SJCRH30 (cell line): ENCODE measurements around the gene FAU. TPM values are rescaled to one million over a fixed set of nuclear protein-coding genes. Genes with fewer than 3 reads are reported as not detected.
A peak's percentile ranks its signal among the peaks of the same experiment; 100 is the strongest.
"Not testable (repeated sequence)": the region's sequence is repeated elsewhere in the genome, so short reads cannot be mapped to it uniquely, and the experiment has no call there.

ENCODE experiments used
- DNase-seq, 2 experiments: peaks; one replicate each; pipeline ENCODE4 v3.0.0-alpha.2; 2015 to 2020
- H3K27ac ChIP-seq: fragments of 250-450 bp; sonication (Bioruptor Pico); 2 replicates; pipeline ENCODE4 v1.5.1; 2020; ENCODE audit warnings: mild to moderate bottlenecking, moderate library complexity
- H3K27me3 ChIP-seq: fragments of 250-450 bp; sonication (Bioruptor Pico); 2 replicates; pipeline ENCODE4 v1.5.1; 2020; ENCODE audit warnings: mild to moderate bottlenecking, moderate library complexity
- H3K36me3 ChIP-seq: fragments of 250-450 bp; sonication (Bioruptor Pico); 2 replicates; pipeline ENCODE4 v1.5.1; 2020; ENCODE audit warnings: mild to moderate bottlenecking, moderate library complexity
- H3K4me1 ChIP-seq: fragments of 250-450 bp; sonication (Bioruptor Pico); 2 replicates; pipeline ENCODE4 v1.5.1; 2020; ENCODE audit warnings: mild to moderate bottlenecking, moderate library complexity
- H3K4me3 ChIP-seq: fragments of 250-450 bp; sonication (Bioruptor Pico); 2 replicates; pipeline ENCODE4 v1.5.1; 2020; ENCODE audit warnings: mild to moderate bottlenecking, moderate library complexity
- H3K9me3 ChIP-seq: fragments of 250-450 bp; sonication (Bioruptor Pico); replicated peaks from 2 replicates; pipeline ENCODE4 v1.5.1; 2020; ENCODE audit warnings: mild to moderate bottlenecking, moderate library complexity
- total RNA-seq: library from RNA; depleted of rRNA; stranded (reverse); fragments of >200 nt; shearing (Covaris generic); gene quantifications from 2 replicates; pipeline ENCODE4 v1.2.3, GENCODE V29; 2014

Gene FAU
- total RNA-seq, 1 experiment from 2014 or later = 281 TPM

DNA sequence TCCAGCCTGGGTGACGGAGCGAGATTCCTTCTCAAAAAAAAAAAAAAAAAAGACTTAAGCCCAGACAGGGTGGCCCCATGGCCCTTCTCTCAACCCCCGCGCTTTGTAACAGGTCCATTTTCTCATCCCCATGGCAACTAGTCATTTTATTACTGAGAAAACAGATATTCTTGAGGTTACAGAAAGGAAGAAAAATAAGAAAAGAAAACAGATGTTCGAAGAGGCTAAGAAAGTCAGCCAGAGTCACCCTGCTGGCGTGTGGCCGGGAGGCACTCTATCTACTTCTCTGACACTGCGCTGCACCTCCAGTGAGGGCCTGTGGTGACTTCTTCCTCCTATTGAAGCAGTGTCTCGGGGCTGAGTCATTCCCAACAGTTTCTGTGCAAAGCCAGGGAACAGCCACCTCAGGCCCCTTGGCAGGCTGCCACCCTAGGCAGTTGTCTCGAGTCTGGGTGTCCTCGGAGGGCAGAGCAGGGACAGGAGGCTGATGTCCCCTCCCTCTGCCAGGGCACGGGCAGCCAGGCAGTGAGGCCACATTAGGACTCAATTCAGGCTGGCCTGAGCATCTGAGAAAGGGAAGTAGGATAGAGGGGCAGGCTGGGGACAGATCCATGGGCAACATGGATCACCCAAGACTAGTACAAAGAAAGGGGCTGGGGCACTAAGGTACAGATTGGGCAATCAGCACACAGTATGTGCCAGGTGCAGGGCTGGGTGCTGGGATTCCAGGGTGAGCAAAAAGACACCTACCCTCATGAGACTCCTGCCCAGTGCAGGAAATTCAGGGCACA is 28.8 kb upstream of the FAU start:
- H3K36me3 ChIP-seq = no peaks in the 10 kb centered on the region
- DNase-seq = peak; percentile 82 to 85
- peaks cover 11% of the 10 kb centered on the region; the same call in 1 of the 2 replicates for H3K4me1 ChIP-seq
- no peaks in the 10 kb centered on the region for H3K27me3 ChIP-seq
- no peak overlapping the region for H3K4me3 ChIP-seq
- H3K27ac ChIP-seq = no peak overlapping the region
- H3K9me3 ChIP-seq = peaks cover 5% of the 10 kb centered on the region; the same call in 1 of the 2 replicates

DNA sequence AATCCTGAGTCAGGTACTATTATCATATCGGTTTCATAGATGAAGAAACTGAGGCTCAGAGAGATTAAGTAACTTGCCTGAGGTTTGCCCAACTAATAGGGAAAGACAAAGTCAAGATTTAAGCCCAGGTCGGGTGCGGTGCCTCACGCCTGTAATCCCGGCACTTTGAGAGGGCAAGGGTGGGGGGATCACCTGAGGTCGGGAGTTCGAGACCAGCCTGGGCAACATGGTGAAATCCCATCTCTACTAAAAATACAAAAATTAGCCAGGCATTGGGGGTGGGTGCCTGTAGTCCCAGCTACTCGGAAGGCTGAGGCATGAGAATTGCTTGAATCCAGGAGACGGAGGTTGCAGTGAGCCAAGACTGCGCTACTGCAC is 28.2 kb upstream of the FAU start:
- H3K4me1 ChIP-seq = peaks cover 11% of the 10 kb centered on the region; the same call in 1 of the 2 replicates
- not testable (repeated sequence) for DNase-seq, H3K36me3 ChIP-seq, H3K27me3 ChIP-seq, H3K4me3 ChIP-seq, H3K27ac ChIP-seq, H3K9me3 ChIP-seq

DNA sequence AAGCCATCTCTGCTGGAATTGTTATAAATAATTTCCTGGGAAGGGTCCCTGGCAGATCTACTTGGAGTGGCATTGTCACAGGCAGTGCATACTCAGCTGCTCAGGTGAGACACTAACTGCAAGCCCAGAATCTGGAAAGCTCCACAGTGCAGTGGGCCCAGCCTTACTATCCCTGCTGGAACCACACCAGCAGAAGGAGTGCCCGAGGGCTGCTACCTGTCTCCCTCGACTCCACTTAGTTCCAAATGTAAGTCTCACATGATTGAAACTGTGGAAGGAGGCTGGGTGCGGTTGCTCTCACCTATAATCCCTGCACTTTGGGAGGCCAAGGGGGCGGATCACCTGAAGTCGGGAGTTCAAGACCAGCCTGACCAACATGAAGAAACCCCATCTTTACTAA is 26.7 kb upstream of the FAU start:
- Histone ChIP-seq H3K36me3 (no peaks in the 10 kb centered on the region), H3K4me3 (no peak overlapping the region), H3K4me1 (peaks cover 11% of the 10 kb centered on the region; the same call in 1 of the 2 replicates), H3K9me3 (peaks cover 5% of the 10 kb centered on the region; the same call in 1 of the 2 replicates), H3K27ac (no peak overlapping the region), H3K27me3 (no peaks in the 10 kb centered on the region)
- DNase-seq = no peak

DNA sequence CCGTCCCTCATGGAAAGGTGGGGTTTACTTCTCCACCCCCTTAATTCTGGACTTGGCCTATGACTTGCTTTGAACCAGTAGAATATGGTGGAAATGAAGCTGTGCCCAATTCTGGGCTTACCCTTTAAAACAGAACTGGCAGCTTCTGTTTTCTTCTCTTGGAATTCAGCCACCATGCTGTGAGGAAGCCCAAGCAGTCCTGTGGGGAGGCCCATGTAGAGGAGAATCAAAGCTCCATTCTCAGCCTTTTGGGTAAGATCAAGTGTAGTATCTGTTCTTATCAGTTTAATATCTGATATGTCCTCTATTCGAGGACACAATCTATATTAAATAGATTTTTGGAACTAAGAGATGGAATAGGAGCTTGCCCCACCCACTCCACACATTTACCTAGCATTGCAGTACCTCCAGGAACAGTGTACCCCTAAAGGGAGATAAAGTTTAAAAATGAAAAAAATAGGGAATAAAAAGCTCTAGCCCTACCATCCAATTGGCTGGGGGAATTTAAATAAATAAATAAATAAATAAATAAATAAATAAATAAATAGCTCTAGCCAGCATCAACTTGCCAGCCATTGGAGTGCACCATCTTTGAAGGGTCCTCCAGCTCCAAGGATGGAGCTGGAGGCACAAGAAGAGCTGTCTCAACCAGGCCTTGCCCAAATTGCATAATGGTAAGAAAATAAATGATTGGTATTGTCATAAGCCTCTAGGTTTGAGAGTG is 25.6 kb upstream of the FAU start:
- DNase-seq = no peak
- no peak overlapping the region for H3K27ac ChIP-seq
- H3K4me1 ChIP-seq = peaks cover 11% of the 10 kb centered on the region; the same call in 1 of the 2 replicates
- H3K9me3 ChIP-seq = peaks cover 5% of the 10 kb centered on the region; the same call in 1 of the 2 replicates
- no peaks in the 10 kb centered on the region for H3K27me3 ChIP-seq
- no peak overlapping the region for H3K4me3 ChIP-seq
- H3K36me3 ChIP-seq = no peaks in the 10 kb centered on the region

DNA sequence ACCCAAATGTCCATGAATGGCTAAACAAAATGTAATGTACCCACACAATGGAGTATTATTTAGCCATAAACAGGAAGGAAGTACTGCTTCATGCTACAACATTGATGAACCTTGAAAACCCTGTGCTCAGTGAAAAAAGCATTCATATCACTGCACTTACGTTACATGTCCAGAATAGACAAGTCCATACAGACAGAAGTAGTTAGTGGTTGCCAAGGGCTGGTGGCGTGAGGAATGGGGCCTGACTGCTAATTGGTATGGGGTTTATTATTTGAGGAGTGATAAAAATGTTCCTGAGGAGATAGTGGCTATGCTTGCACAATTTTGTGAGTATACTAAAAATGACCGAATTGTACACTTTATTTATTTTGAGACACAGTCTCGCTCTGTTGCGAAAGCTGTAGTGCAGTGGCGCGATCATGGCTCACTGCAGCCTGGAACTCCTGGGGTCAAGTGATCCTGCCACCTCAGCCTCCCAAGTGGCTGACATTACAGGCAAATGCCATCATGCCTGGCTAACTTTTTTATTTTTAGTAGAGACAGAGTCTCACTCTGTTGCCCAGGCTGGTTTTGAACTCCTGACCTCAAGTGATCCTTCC is 20.1 kb upstream of the FAU start:
- Histone ChIP-seq H3K4me3 (no peak overlapping the region), H3K9me3 (peaks cover under 1% of the 10 kb centered on the region), H3K27ac (no peak overlapping the region), H3K27me3 (no peaks in the 10 kb centered on the region), H3K36me3 (no peaks in the 10 kb centered on the region), H3K4me1 (no peaks in the 10 kb centered on the region)
- no peak for DNase-seq

DNA sequence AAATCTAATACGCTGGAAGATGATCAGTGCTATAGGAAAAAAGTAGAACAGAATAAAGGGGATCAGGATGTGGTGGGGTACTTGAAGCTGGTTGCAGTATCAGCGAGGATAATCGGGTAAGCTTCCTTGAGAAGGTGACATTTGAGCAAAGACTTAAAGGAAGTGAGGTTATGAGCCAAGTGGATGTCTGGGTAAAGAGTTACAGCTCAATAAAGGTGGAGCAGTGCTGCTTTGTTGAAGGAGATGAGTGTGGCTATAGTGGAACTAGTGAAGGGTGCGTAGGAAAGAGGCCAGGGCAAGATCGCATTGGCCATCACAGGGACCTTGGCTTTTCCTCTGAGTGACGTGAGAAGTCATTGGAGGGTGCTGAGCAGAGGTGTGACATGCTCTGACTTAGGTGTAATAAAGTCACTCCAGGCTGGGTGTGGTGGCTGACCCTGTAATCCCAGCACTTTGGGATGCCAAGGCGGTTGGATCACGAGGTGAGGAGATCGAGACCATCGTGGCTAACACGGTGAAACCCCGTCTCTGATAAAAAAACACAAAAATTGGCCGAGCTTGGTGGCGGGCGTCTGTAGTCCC is 14.7 kb upstream of the FAU start:
- Histone ChIP-seq H3K27ac (no peak overlapping the region), H3K36me3 (no peaks in the 10 kb centered on the region), H3K9me3 (no peaks in the 10 kb centered on the region; the same call in 1 of the 2 replicates), H3K27me3 (no peaks in the 10 kb centered on the region), H3K4me1 (peaks cover 6% of the 10 kb centered on the region; the same call in 1 of the 2 replicates), H3K4me3 (no peak overlapping the region)
- DNase-seq = no peak

DNA sequence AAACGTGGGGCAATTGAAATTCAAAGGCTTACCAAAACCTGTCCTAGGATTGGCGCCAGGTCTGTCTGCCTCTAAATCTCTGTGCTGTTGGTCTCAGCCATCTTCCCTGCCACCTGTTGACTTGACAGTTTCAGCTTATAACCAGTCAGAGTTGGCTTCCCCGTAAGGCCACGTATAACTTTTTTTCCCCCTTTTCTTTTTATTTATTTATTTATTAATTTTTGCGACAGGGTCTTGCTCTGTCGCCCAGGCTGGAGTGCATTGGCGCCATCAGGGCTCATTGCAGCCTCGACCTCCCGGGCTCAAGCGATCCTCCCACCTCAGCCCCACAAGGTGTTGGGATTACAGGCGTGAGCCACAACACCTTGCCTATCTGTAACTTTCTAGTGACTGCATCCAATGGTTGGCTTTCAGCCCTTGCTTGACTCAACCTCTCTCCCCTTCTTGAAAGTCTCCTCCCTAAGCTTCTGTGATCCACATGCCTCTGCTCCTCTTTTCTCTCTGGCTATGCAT is 13.8 kb upstream of the FAU start:
- Histone ChIP-seq H3K9me3 (no peaks in the 10 kb centered on the region), H3K4me3 (peak overlapping the region; percentile 82), H3K27ac (no peak overlapping the region), H3K4me1 (peaks cover 6% of the 10 kb centered on the region; the same call in 1 of the 2 replicates), H3K27me3 (no peaks in the 10 kb centered on the region), H3K36me3 (no peaks in the 10 kb centered on the region; the same call in 1 of the 2 replicates)
- no peak for DNase-seq

DNA sequence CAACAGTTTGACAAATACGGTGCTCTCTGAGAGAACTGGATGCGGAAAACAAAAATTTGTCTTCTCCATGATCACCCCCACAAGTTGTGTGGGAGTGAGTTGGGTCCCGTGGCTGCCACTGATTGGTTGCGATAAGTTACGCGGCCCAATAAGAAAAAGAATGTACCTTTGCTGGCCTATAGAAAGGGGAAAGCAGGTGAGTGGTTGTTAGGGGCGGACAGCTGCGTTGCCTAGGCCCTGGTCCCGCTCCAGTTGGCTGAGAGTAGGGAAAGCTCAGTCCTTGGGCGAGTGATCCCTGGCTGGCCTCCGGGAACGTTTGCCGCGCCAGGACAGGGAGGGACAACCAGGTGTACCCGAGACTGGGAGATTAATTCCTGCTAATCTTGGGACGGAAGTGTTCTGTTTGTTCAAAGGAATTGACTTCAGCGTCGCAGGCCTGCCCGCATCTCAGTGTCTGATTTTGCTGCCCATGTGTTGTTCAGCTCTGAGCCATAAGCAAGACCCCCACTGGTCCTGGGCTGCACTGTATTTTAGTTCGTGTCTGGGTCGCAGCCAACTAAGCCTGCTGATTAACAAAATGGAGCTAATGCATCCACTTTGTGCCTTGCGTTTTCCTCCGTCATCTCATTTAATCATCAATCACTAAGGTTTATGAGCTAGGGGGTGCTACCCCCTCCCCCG is 13.2 kb upstream of the FAU start:
- Histone ChIP-seq H3K4me1 (peaks cover 6% of the 10 kb centered on the region; the same call in 1 of the 2 replicates), H3K36me3 (no peaks in the 10 kb centered on the region; the same call in 1 of the 2 replicates), H3K27me3 (no peaks in the 10 kb centered on the region), H3K27ac (peak overlapping the region; percentile 99), H3K4me3 (peak overlapping the region; percentile 82), H3K9me3 (no peaks in the 10 kb centered on the region)
- DNase-seq = peak; percentile 89 to 94

DNA sequence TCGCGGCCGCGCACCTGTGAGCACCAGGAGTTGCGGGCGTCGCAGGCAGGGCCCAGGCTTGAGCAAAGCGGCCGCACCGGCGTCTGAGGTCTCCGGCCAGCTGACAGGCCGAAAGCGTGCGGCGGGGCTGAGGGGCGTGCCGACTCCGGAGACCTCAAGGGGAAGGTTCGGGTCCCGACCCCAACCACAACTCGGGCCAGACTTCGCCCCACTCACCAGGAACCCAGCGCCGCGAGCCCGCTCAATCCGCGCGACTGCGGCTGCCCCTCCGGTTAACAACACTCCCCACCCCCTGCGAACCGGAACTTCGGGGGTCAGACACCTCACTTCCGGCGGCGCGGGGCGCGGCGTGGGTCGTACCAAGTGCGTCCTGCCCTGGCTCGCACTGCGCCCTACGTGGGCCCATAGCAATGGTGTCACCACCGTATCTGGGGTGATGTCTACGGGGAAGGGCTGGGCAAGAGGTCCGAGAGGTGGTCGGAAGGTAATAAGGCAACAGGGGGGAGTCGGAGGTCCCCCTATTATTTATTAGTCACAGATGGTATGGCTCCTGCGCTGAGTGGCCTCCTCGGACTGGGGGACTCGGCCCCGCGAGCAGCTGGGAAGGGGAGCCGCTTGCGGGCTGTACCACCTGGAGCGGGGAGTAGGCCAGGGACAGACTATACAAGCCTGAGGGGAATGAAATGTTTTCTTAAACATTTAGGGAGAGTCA is 12.5 kb upstream of the FAU start, which contains the start of gene SYVN1:
SYVN1 (minus strand) TSS at position 280 of the 712 bp plus-strand sequence. CDS start 918 bp downstream, outside the sequence.
- H3K9me3 ChIP-seq = no peaks in the 10 kb centered on the region
- H3K4me1 ChIP-seq = peaks cover 6% of the 10 kb centered on the region; the same call in 1 of the 2 replicates
- peak; percentile 87 to 88 for DNase-seq
- peak within 1 kb of the TSS; percentile 99 for H3K27ac ChIP-seq
- no peaks in the 10 kb centered on the region for H3K27me3 ChIP-seq
- peaks cover 2% of the 10 kb centered on the region for H3K36me3 ChIP-seq
- H3K4me3 ChIP-seq = peak within 1 kb of the TSS; percentile 82

DNA sequence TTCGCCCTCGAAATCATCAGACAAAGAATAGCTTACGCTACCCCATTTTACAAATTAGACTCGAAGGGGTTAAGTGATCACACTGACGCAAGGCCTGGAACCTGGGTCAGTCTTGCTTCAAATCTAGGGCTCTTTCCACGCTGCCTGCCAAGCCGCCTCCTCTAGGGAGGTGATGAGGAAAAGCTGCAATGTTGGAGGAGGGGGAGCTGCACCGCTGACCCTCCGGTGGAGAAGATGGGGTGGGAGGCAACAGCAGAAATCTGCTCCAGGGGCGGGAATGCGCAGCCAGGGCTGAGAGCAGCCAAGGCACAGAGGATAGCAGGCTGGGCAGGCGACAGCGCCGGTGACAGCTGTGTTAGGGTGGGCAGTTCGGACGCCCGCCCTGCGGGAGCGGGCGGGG is 11.8 kb upstream of the FAU start:
- H3K27ac ChIP-seq = peak overlapping the region; percentile 99; the same call in 1 of the 2 replicates
- no peaks in the 10 kb centered on the region for H3K27me3 ChIP-seq
- peaks cover 9% of the 10 kb centered on the region for H3K36me3 ChIP-seq
- H3K9me3 ChIP-seq = no peaks in the 10 kb centered on the region
- H3K4me1 ChIP-seq = peaks cover 6% of the 10 kb centered on the region; the same call in 1 of the 2 replicates
- peak overlapping the region; percentile 82 for H3K4me3 ChIP-seq
- no peak for DNase-seq

DNA sequence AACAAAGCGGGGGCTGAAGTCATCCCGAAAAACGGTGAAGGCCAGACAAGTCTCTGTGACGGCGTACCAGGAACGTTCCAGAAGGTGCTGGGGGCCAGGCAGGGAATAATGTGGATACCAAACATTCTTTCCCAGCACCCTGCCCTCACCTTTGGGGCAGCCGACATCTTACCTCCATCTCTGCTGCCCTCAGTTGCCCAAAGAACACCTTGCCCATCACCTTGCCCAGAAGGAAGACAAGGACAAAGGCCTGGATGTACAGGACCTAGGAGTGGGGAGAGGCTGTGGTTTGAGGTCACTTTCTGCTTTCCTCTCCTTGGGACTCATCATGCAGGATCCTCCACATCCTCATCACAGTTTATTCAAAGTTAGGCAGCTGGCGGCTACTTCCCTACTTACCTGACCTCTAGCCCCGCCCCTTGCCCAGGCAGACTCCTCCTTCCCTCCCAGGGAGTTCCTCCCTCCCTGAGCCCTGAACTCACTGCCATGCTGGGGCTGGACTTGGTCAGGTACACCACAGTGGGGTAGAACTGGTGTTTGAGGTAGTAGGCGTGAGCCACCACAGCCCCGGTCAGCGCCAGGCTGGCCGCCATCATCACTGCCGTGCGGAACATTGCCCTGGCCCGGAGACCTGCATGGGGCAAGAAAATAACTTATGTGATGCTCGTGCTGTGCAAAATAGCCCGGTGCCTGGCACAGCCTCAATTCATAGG is 11.2 kb upstream of the FAU start:
- Histone ChIP-seq H3K36me3 (peaks cover 12% of the 10 kb centered on the region), H3K4me3 (peak overlapping the region; percentile 82), H3K4me1 (peaks cover 6% of the 10 kb centered on the region; the same call in 1 of the 2 replicates), H3K27ac (no peak overlapping the region), H3K9me3 (no peaks in the 10 kb centered on the region), H3K27me3 (no peaks in the 10 kb centered on the region)
- DNase-seq = no peak

DNA sequence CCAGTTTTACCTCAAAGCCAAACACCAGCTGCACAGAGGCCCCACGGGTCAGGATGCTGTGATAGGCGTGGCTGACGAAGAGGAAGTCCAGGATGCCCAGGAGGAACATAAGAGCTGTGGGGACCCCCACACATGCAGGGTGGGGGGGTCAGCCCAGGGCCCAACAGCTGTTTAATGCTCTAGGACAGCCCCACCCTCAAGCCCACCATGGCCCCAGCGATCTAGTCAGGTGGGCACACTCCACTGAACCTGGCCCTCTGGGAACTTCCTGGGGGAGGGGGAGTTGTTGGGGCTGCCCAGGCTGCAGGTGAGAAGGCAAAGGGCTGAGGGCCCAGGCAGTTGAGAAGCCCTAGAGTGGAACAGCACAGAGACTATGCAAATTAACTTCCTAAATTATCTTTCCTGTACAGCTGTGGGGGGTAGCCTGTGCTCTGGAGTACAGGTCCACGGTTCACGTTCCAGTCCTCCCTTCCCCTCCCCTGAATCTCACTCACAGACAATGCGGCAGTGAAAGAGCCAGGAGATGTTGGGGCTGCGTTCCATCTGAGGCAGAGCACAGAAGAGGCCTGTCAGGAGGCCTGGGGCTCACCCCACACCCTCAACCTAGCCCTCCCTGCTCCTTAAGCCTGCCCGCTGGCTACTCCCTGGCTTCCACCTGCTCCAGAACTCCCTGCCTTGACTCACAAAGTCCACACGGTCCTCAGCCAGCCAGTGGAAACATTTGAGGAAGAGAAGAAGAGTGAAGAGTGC is 10.5 kb upstream of the FAU start:
- H3K4me1 ChIP-seq = peaks cover 6% of the 10 kb centered on the region; the same call in 1 of the 2 replicates
- H3K27ac ChIP-seq = no peak overlapping the region
- DNase-seq = no peak
- peaks cover 15% of the 10 kb centered on the region for H3K36me3 ChIP-seq
- H3K9me3 ChIP-seq = no peaks in the 10 kb centered on the region
- H3K27me3 ChIP-seq = no peaks in the 10 kb centered on the region
- no peak overlapping the region for H3K4me3 ChIP-seq
